ENCODE data around the gene STXBP6. TPM values are rescaled to one million over a fixed set of nuclear protein-coding genes. Genes with fewer than 3 reads are reported as not detected.
A peak's percentile ranks its signal among the peaks of the same experiment; 100 is the strongest.

Gene STXBP6
- total and polyA plus RNA-seq, 9 donors, result 17.5 to 33.5 (median 25.6) TPM

GRCh38 chr14:24828486-24828885, 221.5 kb downstream of the STXBP6 start:
- no CpG with 5 or more reads among the region's 4 CpGs for WGBS (ENCODE audit: insufficient coverage)
- no peak for DNase-seq
- Histone ChIP-seq H3K27ac (ENCODE audit: low read length) (no peak overlapping the region), H3K4me1 (ENCODE audit: control insufficient read depth, insufficient read depth, low read length) (no peaks in the 10 kb centered on the region), H3K9me3 (replicated peaks; ENCODE audit: control insufficient read depth, low read depth, low read length) (no peaks in the 10 kb centered on the region), H3K36me3 (ENCODE audit: control insufficient read depth, insufficient read depth, low read length) (no peaks in the 10 kb centered on the region), H3K4me3 (ENCODE audit: low read length) (no peak overlapping the region), H3K27me3 (ENCODE audit: control insufficient read depth, insufficient read depth, low read length) (no peaks in the 10 kb centered on the region)

DNA sequence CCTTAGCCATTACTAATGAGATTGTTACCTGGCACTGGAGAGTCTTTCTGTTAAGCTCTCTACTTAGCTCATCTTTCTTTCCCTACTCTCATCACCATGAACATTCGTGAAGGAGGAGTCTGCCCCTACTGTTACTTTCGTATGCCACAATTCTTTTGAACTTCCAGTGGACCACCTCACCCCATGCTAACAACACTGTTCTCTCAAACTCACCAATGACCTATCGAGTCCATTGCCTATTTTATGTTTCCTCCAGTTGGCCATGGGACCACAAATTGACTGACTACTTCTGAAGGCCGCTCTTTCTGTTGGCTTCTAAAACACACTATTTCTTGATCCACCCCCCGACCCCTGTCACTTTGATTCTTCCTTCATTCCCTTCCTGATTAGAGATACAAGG, 223.6 kb downstream of the STXBP6 start:
- Histone ChIP-seq H3K27me3 (ENCODE audit: control insufficient read depth, insufficient read depth, low read length) (no peaks in the 10 kb centered on the region), H3K4me3 (ENCODE audit: low read length) (no peak overlapping the region), H3K27ac (ENCODE audit: low read length) (no peak overlapping the region), H3K36me3 (ENCODE audit: control insufficient read depth, insufficient read depth, low read length) (no peaks in the 10 kb centered on the region), H3K4me1 (ENCODE audit: control insufficient read depth, insufficient read depth, low read length) (no peaks in the 10 kb centered on the region), H3K9me3 (replicated peaks; ENCODE audit: control insufficient read depth, low read depth, low read length) (no peaks in the 10 kb centered on the region)
- no peak for DNase-seq
- WGBS (ENCODE audit: insufficient coverage), result 96% methylated on average over 4 of the region's 5 CpGs

GRCh38 chr14:24820616-24821015, 229.3 kb downstream of the STXBP6 start:
- H3K9me3 ChIP-seq (replicated peaks; ENCODE audit: control insufficient read depth, low read depth, low read length), result no peaks in the 10 kb centered on the region
- WGBS (ENCODE audit: insufficient coverage), result 87% methylated on average over 3 of the region's 5 CpGs
- no peak overlapping the region for H3K4me3 ChIP-seq (ENCODE audit: low read length)
- peaks cover 22% of the 10 kb centered on the region for H3K4me1 ChIP-seq (ENCODE audit: control insufficient read depth, insufficient read depth, low read length)
- no peak overlapping the region for H3K27ac ChIP-seq (ENCODE audit: low read length)
- H3K36me3 ChIP-seq (ENCODE audit: control insufficient read depth, insufficient read depth, low read length), result peaks cover 8% of the 10 kb centered on the region
- no peaks in the 10 kb centered on the region for H3K27me3 ChIP-seq (ENCODE audit: control insufficient read depth, insufficient read depth, low read length)
- DNase-seq, result no peak

DNA sequence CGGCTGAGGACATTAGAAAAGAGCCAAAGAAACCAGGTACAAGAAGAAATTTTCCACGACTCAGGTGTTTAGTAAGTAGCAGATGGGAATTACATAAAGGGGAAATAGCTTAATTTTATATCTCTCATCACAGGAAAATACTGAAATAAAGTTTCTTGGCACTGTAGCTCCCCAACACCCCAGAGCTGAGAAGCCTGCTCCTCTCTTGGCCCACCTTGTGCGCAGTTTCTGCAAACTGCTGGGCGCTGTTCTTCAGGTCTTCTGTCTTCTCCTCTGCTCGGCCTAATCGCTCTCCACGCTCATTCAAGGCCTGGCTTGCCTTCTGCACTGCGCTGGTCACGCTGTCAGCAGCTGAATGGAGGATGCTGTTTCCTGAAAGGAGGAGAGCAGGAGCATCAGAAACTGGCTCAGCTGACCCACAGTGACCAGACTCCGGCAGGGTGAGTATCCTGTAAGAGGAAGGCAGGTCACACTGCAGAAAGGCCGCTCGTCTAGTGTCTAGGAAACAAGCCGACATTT, 231.1 kb downstream of the STXBP6 start:
- H3K9me3 ChIP-seq (replicated peaks; ENCODE audit: control insufficient read depth, low read depth, low read length), result no peaks in the 10 kb centered on the region
- H3K27ac ChIP-seq (ENCODE audit: low read length), result no peak overlapping the region
- peaks cover 22% of the 10 kb centered on the region for H3K4me1 ChIP-seq (ENCODE audit: control insufficient read depth, insufficient read depth, low read length)
- H3K4me3 ChIP-seq (ENCODE audit: low read length), result no peak overlapping the region
- peaks cover 11% of the 10 kb centered on the region for H3K36me3 ChIP-seq (ENCODE audit: control insufficient read depth, insufficient read depth, low read length)
- DNase-seq, result no peak
- 87% methylated on average over 10 of the region's 13 CpGs for WGBS (ENCODE audit: insufficient coverage)
- no peaks in the 10 kb centered on the region for H3K27me3 ChIP-seq (ENCODE audit: control insufficient read depth, insufficient read depth, low read length)

DNA sequence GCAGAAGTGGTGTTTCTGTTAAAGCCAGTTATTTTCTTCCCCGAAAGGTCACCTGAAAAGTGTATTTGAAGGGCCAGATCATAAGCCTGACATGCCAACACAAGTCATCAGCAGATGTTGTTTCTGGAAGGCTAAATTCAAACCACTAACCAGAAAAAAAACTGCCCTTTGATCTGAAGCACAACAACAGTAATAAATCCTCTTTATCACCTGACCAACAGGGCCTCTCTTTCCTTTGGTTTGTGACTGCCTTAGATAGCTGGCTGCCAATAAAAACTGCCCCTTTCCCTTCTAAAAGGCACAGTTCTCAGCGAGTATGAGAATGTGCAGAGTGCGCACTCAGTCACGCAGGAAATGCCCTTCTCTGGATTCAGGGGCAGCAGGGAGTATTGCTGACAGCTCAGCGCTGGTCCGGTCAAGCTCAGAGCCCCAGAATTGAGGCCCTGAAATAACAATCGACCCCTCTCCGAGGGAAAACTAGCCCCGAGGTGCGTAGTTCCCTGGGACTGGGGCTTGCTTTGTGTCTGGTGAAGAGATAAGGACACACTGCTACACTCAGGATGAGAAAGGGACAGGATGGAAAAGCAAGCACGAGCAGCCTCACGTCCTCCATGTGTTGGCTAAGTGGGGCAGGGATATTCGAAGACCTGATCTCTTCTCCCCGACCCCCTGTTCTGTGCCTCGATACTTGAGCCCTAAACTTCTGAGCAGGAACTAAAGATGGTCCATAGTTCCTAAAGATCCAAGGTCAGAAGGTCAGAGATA, 231.7 kb downstream of the STXBP6 start:
- H3K4me3 ChIP-seq (ENCODE audit: low read length), result no peak overlapping the region
- no peaks in the 10 kb centered on the region for H3K9me3 ChIP-seq (replicated peaks; ENCODE audit: control insufficient read depth, low read depth, low read length)
- H3K27me3 ChIP-seq (ENCODE audit: control insufficient read depth, insufficient read depth, low read length), result no peaks in the 10 kb centered on the region
- WGBS (ENCODE audit: insufficient coverage), result 56% methylated on average over 13 of the region's 15 CpGs
- peaks cover 11% of the 10 kb centered on the region for H3K36me3 ChIP-seq (ENCODE audit: control insufficient read depth, insufficient read depth, low read length)
- peak overlapping the region; percentile 40 for H3K27ac ChIP-seq (ENCODE audit: low read length)
- H3K4me1 ChIP-seq (ENCODE audit: control insufficient read depth, insufficient read depth, low read length), result peaks cover 22% of the 10 kb centered on the region
- no peak for DNase-seq

DNA sequence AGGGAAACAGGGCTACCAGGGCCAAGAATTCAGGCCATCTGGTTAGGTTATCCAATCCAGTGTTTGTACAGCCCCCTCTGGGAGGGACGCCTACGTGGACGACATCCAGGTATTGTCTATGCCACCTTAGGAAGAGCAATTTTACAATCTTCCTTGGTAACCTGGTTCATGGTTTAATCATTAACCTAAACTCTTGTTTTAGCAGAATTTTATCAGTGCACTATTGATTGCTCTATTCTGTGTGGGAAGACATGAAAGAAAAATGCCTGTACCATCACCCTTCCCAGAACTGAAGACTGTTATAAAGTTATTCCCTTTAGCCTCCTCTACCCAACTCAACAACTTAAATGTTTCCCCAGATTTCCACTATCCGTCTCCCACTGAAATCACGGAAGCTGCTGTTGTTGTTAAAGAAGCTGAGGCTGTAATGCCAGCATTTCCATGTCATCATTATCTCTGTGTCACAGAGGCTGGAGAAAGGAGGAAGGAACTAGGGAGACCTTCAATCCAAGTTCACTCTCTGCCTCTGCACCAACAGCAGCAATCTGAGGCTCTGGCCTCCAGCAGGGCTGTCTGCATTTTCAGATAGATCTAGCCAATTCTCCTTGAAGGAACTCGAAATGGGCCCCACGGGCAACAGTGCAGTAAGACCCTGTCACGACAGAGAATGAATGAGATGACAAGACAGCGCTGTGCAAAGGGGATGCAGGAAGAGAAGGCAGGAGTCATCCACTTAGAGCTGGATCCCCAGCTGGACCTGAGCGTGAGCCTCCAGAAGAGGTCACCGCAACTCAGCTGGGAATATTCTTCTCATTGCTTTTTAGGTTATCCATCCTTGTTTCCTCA, 232.5 kb downstream of the STXBP6 start:
- WGBS (ENCODE audit: insufficient coverage), result 25% methylated on average over 6 of the region's 11 CpGs
- DNase-seq, result peak; percentile 85
- peak overlapping the region; percentile 40 for H3K27ac ChIP-seq (ENCODE audit: low read length)

DNA sequence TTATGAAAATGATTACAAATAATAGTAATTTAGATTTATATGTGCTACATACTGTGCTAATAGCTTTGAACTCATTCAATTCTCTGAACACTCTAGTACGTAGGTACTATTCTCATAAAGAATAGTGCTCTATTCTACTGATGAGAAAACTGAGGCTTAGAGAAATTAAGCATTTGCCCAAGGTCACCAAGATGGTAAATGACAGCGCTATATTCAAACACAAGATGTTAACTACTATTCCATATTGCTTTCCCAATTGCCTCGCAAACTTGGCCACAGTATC, 233.1 kb downstream of the STXBP6 start:
- H3K4me1 ChIP-seq (ENCODE audit: control insufficient read depth, insufficient read depth, low read length), result peaks cover 22% of the 10 kb centered on the region
- H3K27ac ChIP-seq (ENCODE audit: low read length), result no peak overlapping the region
- peaks cover 11% of the 10 kb centered on the region for H3K36me3 ChIP-seq (ENCODE audit: control insufficient read depth, insufficient read depth, low read length)
- H3K27me3 ChIP-seq (ENCODE audit: control insufficient read depth, insufficient read depth, low read length), result no peaks in the 10 kb centered on the region
- WGBS (ENCODE audit: insufficient coverage), result 81% methylated on average over 2 of the region's 3 CpGs
- no peaks in the 10 kb centered on the region for H3K9me3 ChIP-seq (replicated peaks; ENCODE audit: control insufficient read depth, low read depth, low read length)
- DNase-seq, result no peak
- no peak overlapping the region for H3K4me3 ChIP-seq (ENCODE audit: low read length)

More for the DNA sequence above, 232.5 kb downstream of the STXBP6 start:
- no peak overlapping the region for H3K4me3 ChIP-seq (ENCODE audit: low read length)
- peaks cover 11% of the 10 kb centered on the region for H3K36me3 ChIP-seq (ENCODE audit: control insufficient read depth, insufficient read depth, low read length)
- H3K27me3 ChIP-seq (ENCODE audit: control insufficient read depth, insufficient read depth, low read length), result no peaks in the 10 kb centered on the region
- H3K9me3 ChIP-seq (replicated peaks; ENCODE audit: control insufficient read depth, low read depth, low read length), result no peaks in the 10 kb centered on the region
- peaks cover 22% of the 10 kb centered on the region for H3K4me1 ChIP-seq (ENCODE audit: control insufficient read depth, insufficient read depth, low read length)

DNA sequence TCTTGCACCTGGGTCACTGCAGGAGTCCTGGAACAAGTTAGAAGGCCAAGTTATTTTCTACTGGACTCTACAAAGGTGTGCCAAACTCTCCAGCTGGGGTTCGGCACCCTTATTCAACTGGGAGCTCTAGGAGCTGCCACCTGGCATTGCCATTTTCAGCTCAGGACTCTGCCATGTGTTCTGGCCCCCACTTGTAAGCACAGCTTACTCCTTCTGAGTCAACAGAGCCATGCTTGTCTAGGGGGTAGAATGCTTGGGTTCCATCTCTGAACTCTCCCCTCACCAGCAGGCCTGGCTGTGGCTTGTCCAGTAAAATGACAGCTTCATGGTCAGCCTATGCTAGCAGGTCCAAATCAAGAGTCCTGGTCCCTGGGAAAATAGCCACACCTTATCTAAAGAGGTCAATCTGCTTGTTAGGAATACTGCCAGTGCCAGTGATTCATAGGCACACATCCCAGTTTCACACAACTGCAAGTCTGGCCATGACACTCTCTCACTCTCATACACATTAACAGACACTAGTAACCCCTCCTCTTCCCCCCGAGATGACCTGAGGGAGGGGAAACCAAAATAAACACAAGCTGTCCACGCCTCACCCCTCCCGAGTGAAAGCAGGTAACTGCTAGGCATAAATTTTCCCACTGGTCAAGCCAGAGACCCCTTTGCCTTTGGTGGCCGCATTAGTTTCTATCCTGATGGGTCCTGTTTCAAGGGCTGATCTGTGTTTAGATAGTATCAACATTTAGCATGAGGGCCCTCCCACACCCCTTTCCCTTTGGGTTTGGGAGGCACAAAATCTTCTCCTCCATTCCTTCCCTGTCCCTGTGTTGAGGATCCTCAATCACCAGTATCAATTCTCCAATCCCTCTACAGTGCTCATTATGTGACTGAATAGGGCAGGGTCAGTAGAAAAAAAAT, 233.7 kb downstream of the STXBP6 start:
- Histone ChIP-seq H3K9me3 (replicated peaks; ENCODE audit: control insufficient read depth, low read depth, low read length) (no peaks in the 10 kb centered on the region), H3K27ac (ENCODE audit: low read length) (no peak overlapping the region), H3K4me1 (ENCODE audit: control insufficient read depth, insufficient read depth, low read length) (peaks cover 22% of the 10 kb centered on the region), H3K27me3 (ENCODE audit: control insufficient read depth, insufficient read depth, low read length) (no peaks in the 10 kb centered on the region), H3K36me3 (ENCODE audit: control insufficient read depth, insufficient read depth, low read length) (peaks cover 11% of the 10 kb centered on the region), H3K4me3 (ENCODE audit: low read length) (no peak overlapping the region)
- DNase-seq, result no peak
- WGBS (ENCODE audit: insufficient coverage), result 60% methylated on average over 1 of the region's 5 CpGs

- H3K4me3 ChIP-seq (ENCODE audit: low read length), result no peak overlapping the region
- WGBS (ENCODE audit: insufficient coverage), result 75% methylated on average over 3 of the region's 9 CpGs
Observed at GRCh38 chr14:24815543-24815942, 234.4 kb downstream of the STXBP6 start.

More at GRCh38 chr14:24815543-24815942, 234.4 kb downstream of the STXBP6 start:
- Histone ChIP-seq H3K4me1 (ENCODE audit: control insufficient read depth, insufficient read depth, low read length) (peaks cover 22% of the 10 kb centered on the region), H3K36me3 (ENCODE audit: control insufficient read depth, insufficient read depth, low read length) (peaks cover 11% of the 10 kb centered on the region), H3K9me3 (replicated peaks; ENCODE audit: control insufficient read depth, low read depth, low read length) (no peaks in the 10 kb centered on the region), H3K27ac (ENCODE audit: low read length) (no peak overlapping the region), H3K27me3 (ENCODE audit: control insufficient read depth, insufficient read depth, low read length) (no peaks in the 10 kb centered on the region)
- DNase-seq, result no peak

Data from muscle of leg (tissue), 11 donors.